ENCODE results near the gene CCL26. TPM values are rescaled to one million over a fixed set of nuclear protein-coding genes. Genes with fewer than 3 reads are reported as not detected.

CCL26 gene
- total and polyA plus RNA-seq, 8 donors, result 0.25 to 0.58 (median 0.36) TPM; not detected in 3

DNA sequence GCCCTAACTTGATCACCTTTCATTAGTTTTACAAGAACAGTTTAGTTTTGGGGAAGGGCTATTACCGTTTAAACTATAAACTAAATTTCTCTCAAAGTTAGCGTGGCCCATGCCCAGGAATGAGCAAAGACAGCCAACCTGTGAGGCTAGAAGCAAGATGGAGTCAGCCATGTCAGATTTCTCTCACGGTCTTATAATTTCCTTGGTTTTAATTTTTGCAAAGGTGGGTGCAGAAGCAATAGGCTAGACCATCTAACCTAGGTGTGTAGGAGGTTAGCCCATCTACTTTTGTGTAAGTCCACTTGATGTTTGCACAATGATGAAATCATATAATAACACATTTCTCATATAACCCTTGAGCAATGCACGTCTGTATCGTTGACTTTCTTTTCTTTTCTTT, 32.7 kb upstream of the CCL26 start:
- H3K27me3 ChIP-seq, result no peaks in the 10 kb centered on the region
- no peak overlapping the region for H3K27ac ChIP-seq
- intact Hi-C loops (cut with DNase I), result no loop called here
- TF ChIP-seq, protein P1, sequence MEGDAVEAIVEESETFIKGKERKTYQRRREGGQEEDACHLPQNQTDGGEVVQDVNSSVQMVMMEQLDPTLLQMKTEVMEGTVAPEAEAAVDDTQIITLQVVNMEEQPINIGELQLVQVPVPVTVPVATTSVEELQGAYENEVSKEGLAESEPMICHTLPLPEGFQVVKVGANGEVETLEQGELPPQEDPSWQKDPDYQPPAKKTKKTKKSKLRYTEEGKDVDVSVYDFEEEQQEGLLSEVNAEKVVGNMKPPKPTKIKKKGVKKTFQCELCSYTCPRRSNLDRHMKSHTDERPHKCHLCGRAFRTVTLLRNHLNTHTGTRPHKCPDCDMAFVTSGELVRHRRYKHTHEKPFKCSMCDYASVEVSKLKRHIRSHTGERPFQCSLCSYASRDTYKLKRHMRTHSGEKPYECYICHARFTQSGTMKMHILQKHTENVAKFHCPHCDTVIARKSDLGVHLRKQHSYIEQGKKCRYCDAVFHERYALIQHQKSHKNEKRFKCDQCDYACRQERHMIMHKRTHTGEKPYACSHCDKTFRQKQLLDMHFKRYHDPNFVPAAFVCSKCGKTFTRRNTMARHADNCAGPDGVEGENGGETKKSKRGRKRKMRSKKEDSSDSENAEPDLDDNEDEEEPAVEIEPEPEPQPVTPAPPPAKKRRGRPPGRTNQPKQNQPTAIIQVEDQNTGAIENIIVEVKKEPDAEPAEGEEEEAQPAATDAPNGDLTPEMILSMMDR (IDR thresholded peaks at IDR 0.05), result no peak
- H3K4me3 ChIP-seq, result no peak overlapping the region
- peaks cover 0 to 25% of the 10 kb centered on the region in 2 donors for H3K9me3 ChIP-seq
- ATAC-seq, result no peak
- no peaks in the 10 kb centered on the region for H3K4me1 ChIP-seq
- no peak for DNase-seq
- no peaks in the 10 kb centered on the region for H3K36me3 ChIP-seq

DNA sequence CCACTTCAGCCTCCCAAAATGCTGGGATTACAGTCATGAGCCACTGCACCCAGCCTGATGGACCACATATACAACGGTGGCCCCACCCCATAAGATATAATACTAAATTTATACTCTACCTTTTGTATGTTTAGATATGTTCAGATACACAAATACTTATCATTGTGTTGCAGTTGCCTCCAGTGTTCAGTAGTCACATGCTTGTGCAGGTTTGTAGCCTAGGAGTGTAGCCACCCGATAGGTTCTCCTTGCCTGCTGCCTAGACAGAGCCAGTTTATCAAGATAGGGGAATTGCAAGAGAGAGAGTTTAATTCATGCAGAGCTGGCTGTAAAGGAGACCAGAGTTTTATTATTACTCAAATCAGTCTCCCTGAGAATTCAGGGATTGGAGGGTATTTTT, 32.0 kb upstream of the CCL26 start:
- intact Hi-C loops (cut with DNase I), result no loop called here
- Histone ChIP-seq H3K27me3 (no peaks in the 10 kb centered on the region), H3K27ac (no peak overlapping the region), H3K4me1 (no peaks in the 10 kb centered on the region), H3K4me3 (no peak overlapping the region), H3K9me3 (peaks cover 0 to 25% of the 10 kb centered on the region in 2 donors), H3K36me3 (no peaks in the 10 kb centered on the region)
- TF ChIP-seq, protein P1 (IDR thresholded peaks at IDR 0.05), result no peak
- ATAC-seq (no peak), DNase-seq (no peak)

DNA sequence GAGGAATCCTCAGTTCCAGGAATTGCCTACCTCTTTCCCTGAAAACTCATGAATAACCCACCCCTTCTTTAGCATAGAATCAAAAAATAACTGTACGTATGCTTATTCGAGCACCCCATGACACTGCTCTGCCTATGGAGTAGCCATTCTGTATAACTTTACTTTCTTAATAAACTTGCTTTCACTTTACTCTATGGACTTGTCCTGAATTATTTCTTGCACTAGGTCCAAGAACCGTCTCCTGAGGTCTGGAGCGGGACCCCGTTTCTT, 30.5 kb upstream of the CCL26 start:
- intact Hi-C loops (cut with DNase I), result no loop called here
- H3K36me3 ChIP-seq, result no peaks in the 10 kb centered on the region
- DNase-seq (no peak), ATAC-seq (no peak)
- H3K27me3 ChIP-seq, result no peaks in the 10 kb centered on the region
- H3K4me1 ChIP-seq, result no peaks in the 10 kb centered on the region
- TF ChIP-seq, protein P1 (IDR thresholded peaks at IDR 0.05), result no peak
- no peak overlapping the region for H3K4me3 ChIP-seq
- H3K27ac ChIP-seq, result no peak overlapping the region
- H3K9me3 ChIP-seq, result peaks cover 0 to 20% of the 10 kb centered on the region in 2 donors

DNA sequence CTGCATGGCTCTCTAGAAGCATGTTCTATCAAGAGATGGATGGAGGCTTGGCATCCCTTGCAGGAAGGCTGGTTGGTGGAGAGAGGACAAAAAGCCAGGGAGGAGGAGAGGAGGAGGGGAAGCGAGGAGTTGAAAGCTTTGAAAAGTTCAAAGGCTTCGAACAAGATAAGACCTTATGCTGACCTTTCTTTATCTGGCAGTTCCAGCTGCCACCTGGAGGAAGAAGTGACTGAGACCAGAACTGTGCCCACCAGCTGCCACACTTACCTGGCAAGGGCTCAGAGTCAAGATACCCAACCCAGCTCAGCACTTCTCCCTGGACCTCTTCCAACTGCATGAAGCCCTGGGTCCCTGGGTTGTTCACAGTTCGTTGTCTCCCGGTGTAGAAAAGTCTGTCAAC, 26.8 kb upstream of the CCL26 start:
- DNase-seq (no peak), ATAC-seq (no peak)
- no peak overlapping the region for H3K27ac ChIP-seq
- H3K36me3 ChIP-seq, result no peaks in the 10 kb centered on the region
- H3K4me1 ChIP-seq, result peaks cover 3 to 19% of the 10 kb centered on the region in 2 donors
- H3K9me3 ChIP-seq, result no peaks in the 10 kb centered on the region
- TF ChIP-seq, protein P1 (IDR thresholded peaks at IDR 0.05), result no peak
- H3K27me3 ChIP-seq, result no peaks in the 10 kb centered on the region
- H3K4me3 ChIP-seq, result no peak overlapping the region
- intact Hi-C loops (cut with DNase I), result no loop called here

DNA sequence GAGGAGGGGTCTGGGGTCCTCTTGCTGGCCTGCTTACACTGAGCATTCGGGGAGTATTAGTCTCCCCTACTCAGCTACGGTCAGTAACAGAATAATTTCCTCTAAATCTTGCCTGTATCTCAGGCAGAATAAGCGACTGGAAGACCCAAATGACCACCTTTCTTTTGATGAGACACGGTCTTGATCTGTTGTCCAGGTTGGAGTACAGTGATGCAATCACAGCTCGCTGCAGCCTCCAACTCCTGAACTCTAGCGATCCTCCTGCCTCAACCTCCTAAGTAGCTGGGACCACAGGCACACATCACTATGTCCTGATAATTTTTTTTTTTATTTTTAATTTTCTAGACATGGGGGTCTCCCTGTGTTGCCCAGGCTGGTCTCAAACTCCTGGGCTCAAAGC, 24.4 kb upstream of the CCL26 start:
- TF ChIP-seq, protein P1 (IDR thresholded peaks at IDR 0.05), result no peak
- H3K36me3 ChIP-seq, result no peaks in the 10 kb centered on the region
- H3K4me1 ChIP-seq, result peaks cover 3 to 19% of the 10 kb centered on the region in 2 donors
- H3K27me3 ChIP-seq, result no peaks in the 10 kb centered on the region
- intact Hi-C loops (cut with DNase I), result no loop called here
- DNase-seq (no peak), ATAC-seq (no peak)
- H3K9me3 ChIP-seq, result no peaks in the 10 kb centered on the region
- no peak overlapping the region for H3K4me3 ChIP-seq
- H3K27ac ChIP-seq, result no peak overlapping the region

Data from left lung (tissue), 10 donors.